Glutamatergic neuron (in vitro differentiated cells): ENCODE results near the gene GLIPR2. TPM values are rescaled to one million over a fixed set of nuclear protein-coding genes. Genes with fewer than 3 reads are reported as not detected.

Source experiments
- DNase-seq: peaks from one replicate; pipeline ENCODE4 v3.0.0; 2022
- H3K27ac Mint-ChIP-seq: one replicate; pipeline ENCODE4 v1.8.0; 2020; ENCODE audit warnings: mild to moderate bottlenecking, mixed read lengths, inconsistent platforms; ENCODE audit not compliant: unreplicated experiment
- H3K27me3 Mint-ChIP-seq: one replicate; pipeline ENCODE4 v1.8.0; 2020; ENCODE audit warnings: mild to moderate bottlenecking, moderate library complexity, mixed read lengths, inconsistent platforms; ENCODE audit not compliant: unreplicated experiment
- H3K36me3 Mint-ChIP-seq: one replicate; pipeline ENCODE4 v1.8.0; 2020; ENCODE audit warnings: mild to moderate bottlenecking, mixed read lengths, inconsistent platforms; ENCODE audit not compliant: unreplicated experiment
- H3K4me1 Mint-ChIP-seq: one replicate; pipeline ENCODE4 v1.8.0; 2020; ENCODE audit warnings: mild to moderate bottlenecking, low read depth, mixed read lengths, inconsistent platforms; ENCODE audit not compliant: unreplicated experiment
- H3K4me3 Mint-ChIP-seq: one replicate; pipeline ENCODE4 v1.8.0; 2020; ENCODE audit warnings: mild to moderate bottlenecking, mixed read lengths, inconsistent platforms; ENCODE audit not compliant: unreplicated experiment
- H3K9me3 Mint-ChIP-seq: one replicate; pipeline ENCODE4 v1.8.0; 2020; ENCODE audit warnings: mild to moderate bottlenecking, moderate library complexity, mixed read lengths, inconsistent platforms; ENCODE audit not compliant: unreplicated experiment
- total RNA-seq: library from RNA; stranded (reverse); fragmentation: NEBNext Ultra II Directional; extraction: Animal tissue kit (Norgen Biotek cat#: 25700); gene quantifications from one replicate; pipeline ENCODE4 v1.2.1, GENCODE V29; 2021; ENCODE audit not compliant: unreplicated experiment
- TF ChIP-seq, protein P1 (sequence below): fragments of 200-600 bp; sonication (generic); IDR thresholded peaks from one replicate; pipeline ENCODE4 v1.5.0; 2021; ENCODE audit not compliant: partially characterized antibody, unreplicated experiment

The GLIPR2 gene
- total RNA-seq, 1 donor from 2014 or later, result 84.4 TPM

DNA sequence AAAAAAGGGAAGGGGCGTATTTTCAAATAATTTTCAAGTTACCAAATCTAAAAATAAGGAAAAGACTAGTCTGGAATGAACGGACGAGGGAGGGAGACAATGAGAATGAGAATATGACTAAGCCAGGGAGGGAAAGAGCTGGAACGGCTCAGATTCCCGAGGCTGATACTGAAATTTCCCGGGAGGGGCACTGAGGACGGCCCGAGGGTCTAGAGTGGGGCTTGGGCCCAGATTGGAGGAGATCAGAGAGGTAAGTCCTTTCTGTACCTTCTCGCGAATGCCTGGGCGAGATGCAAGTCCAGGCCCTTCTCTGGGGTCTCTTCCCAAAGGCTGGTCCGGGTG, 29.3 kb downstream of the GLIPR2 start:
- TF ChIP-seq, protein P1, sequence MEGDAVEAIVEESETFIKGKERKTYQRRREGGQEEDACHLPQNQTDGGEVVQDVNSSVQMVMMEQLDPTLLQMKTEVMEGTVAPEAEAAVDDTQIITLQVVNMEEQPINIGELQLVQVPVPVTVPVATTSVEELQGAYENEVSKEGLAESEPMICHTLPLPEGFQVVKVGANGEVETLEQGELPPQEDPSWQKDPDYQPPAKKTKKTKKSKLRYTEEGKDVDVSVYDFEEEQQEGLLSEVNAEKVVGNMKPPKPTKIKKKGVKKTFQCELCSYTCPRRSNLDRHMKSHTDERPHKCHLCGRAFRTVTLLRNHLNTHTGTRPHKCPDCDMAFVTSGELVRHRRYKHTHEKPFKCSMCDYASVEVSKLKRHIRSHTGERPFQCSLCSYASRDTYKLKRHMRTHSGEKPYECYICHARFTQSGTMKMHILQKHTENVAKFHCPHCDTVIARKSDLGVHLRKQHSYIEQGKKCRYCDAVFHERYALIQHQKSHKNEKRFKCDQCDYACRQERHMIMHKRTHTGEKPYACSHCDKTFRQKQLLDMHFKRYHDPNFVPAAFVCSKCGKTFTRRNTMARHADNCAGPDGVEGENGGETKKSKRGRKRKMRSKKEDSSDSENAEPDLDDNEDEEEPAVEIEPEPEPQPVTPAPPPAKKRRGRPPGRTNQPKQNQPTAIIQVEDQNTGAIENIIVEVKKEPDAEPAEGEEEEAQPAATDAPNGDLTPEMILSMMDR, result no peak
- Mint-ChIP-seq H3K27ac (peak overlapping the region; percentile 5), H3K4me1 (peaks cover 15% of the 10 kb centered on the region), H3K36me3 (no peaks in the 10 kb centered on the region), H3K27me3 (peaks cover 10% of the 10 kb centered on the region), H3K9me3 (peaks cover 10% of the 10 kb centered on the region), H3K4me3 (no peak overlapping the region)
- DNase-seq, result no peak

DNA sequence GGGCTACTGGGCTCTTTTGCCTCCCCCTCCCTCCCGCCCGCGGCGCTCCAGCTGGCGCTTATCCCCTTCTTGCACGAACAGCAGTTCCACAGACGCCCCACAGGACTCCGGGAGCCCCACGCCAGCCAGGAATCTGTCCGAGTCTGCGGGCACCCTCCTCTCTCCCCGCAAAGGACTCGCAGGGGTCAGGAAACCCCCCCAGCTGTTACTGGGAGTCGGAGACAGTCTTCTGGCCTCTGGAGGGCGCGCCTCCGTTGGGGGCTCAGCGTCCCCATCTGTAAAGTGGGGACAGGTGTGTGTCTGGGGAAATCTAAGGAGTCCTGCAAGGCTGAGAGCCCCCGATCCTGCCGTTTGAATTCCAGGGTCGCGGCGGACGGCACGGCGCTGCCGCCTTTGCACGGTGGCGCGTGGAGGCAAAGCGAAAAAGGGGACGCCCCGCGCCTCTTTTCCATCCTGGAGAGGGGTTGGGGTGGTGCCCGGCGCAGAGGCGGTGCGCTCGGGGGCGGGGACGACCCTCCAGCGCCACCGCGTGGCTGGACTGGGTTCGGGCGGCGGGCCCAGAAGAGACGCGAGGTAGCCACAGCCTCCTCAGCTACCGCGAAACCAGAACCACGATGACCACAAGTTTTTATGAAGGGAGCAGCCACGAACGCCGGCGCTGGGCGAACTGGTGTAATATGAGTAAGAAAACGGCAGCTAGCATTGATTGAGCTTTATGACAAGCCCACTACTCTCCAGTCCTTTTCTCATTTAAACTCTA, 29.8 kb downstream of the GLIPR2 start:
- Mint-ChIP-seq H3K4me1 (peaks cover 10% of the 10 kb centered on the region), H3K27me3 (peaks cover 9% of the 10 kb centered on the region), H3K9me3 (peaks cover 9% of the 10 kb centered on the region), H3K36me3 (no peaks in the 10 kb centered on the region), H3K4me3 (peak overlapping the region; percentile 20), H3K27ac (no peak overlapping the region)
- peak; percentile 87 for DNase-seq
- TF ChIP-seq, protein P1, result peak; percentile 85

DNA sequence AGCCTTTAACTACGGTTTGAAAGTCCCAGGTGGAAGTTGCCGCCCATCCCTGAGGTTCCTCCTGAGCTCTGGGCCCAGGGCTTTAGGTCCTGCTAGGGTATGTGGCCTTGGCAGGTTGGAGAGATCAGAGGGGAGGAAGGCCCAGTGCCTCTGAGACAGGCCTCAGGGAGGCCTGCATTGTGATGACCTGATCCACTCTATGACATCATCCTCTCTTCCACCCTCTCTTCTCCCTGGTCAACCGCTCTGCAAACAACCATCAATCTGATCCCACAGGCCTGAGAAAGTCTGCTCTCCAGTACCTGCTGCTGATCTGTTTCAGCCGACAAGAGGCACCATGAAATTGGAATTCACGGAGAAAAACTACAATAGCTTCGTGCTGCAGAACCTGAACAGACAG, 32.6 kb downstream of the GLIPR2 start, which contains the start of gene CCIN:
Gene CCIN, plus strand, starts transcription at position 223 of the 400 bp plus-strand sequence. Its CDS starts 115 bp downstream, at position 338.
- no peaks in the 10 kb centered on the region for H3K36me3 Mint-ChIP-seq
- no peak for DNase-seq
- no peak within 1 kb of the TSS for H3K4me3 Mint-ChIP-seq
- H3K27ac Mint-ChIP-seq, result no peak within 1 kb of the TSS
- H3K27me3 Mint-ChIP-seq, result no peaks in the 10 kb centered on the region
- H3K9me3 Mint-ChIP-seq, result peaks cover 6% of the 10 kb centered on the region
- H3K4me1 Mint-ChIP-seq, result peaks cover 2% of the 10 kb centered on the region
- TF ChIP-seq, protein P1, result no peak

DNA sequence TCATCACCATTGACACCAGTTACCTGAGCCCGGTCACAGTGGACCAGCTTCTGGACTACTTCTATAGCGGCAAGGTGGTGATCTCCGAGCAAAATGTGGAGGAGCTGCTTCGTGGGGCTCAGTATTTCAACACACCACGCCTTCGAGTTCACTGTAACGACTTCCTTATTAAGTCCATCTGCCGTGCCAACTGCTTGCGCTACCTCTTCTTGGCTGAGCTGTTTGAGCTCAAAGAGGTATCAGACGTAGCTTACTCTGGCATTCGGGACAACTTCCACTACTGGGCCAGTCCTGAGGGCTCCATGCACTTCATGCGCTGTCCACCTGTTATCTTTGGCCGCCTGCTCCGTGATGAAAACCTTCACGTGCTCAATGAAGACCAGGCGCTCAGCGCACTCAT, 33.2 kb downstream of the GLIPR2 start:
- Mint-ChIP-seq H3K9me3 (peaks cover 4% of the 10 kb centered on the region), H3K27ac (no peak overlapping the region), H3K4me3 (no peak overlapping the region), H3K4me1 (peaks cover 2% of the 10 kb centered on the region), H3K36me3 (no peaks in the 10 kb centered on the region), H3K27me3 (no peaks in the 10 kb centered on the region)
- TF ChIP-seq, protein P1, result no peak
- no peak for DNase-seq

DNA sequence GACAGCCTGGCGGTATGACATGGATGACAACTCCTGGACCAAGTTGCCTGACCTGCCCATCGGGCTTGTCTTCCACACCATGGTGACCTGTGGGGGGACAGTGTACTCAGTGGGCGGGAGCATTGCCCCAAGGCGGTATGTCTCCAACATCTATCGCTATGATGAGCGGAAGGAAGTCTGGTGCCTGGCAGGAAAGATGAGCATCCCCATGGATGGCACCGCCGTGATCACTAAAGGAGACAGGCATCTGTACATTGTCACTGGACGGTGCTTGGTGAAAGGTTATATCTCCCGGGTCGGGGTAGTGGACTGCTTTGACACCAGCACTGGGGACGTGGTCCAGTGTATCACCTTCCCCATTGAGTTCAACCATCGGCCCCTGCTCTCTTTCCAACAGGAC, 34.0 kb downstream of the GLIPR2 start:
- no peaks in the 10 kb centered on the region for H3K9me3 Mint-ChIP-seq
- H3K4me1 Mint-ChIP-seq, result no peaks in the 10 kb centered on the region
- TF ChIP-seq, protein P1, result no peak
- H3K27ac Mint-ChIP-seq, result no peak overlapping the region
- H3K4me3 Mint-ChIP-seq, result no peak overlapping the region
- DNase-seq, result no peak
- no peaks in the 10 kb centered on the region for H3K27me3 Mint-ChIP-seq
- H3K36me3 Mint-ChIP-seq, result no peaks in the 10 kb centered on the region
